Neural cell (in vitro differentiated cells): ENCODE data around the gene FFAR3. TPM values are rescaled to one million over a fixed set of nuclear protein-coding genes. Genes with fewer than 3 reads are reported as not detected.

Source experiments
- H2AFZ ChIP-seq: fragments of 200-600, 300-800 bp; sonication (generic), shearing (Covaris generic); 2 replicates; pipeline ENCODE4 v1.6.0; 2014; ENCODE audit warnings: low read depth, mild to moderate bottlenecking, antibody characterized with exemption, low read length, moderate library complexity
- H3F3A ChIP-seq: fragments of 200-600 bp; shearing (Covaris generic); 2 replicates; pipeline ENCODE4 v1.6.1; 2016; ENCODE audit warnings: mild to moderate bottlenecking, moderate library complexity, mixed read lengths, antibody characterized with exemption, low read length; ENCODE audit not compliant: insufficient read depth, poor library complexity, severe bottlenecking
- H3K27ac ChIP-seq: fragments of 200-600, 300-800 bp; sonication (generic), shearing (Covaris generic); 2 replicates; pipeline ENCODE4 v1.5.1; 2014; ENCODE audit warnings: mild to moderate bottlenecking, low read length, moderate library complexity
- H3K27me3 ChIP-seq: fragments of 300-800, 200-600 bp; sonication (generic), shearing (Covaris generic); 2 replicates; pipeline ENCODE4 v1.6.0; 2014; ENCODE audit warnings: mild to moderate bottlenecking, low read depth, low read length, moderate library complexity; ENCODE audit not compliant: insufficient read depth
- H3K36me3 ChIP-seq: fragments of 300-800, 200-600 bp; sonication (generic), shearing (Covaris generic); 2 replicates; pipeline ENCODE4 v1.5.1; 2014; ENCODE audit warnings: mild to moderate bottlenecking, antibody characterized with exemption, low read length, moderate library complexity; ENCODE audit not compliant: insufficient read depth
- H3K4me2 ChIP-seq: fragments of 300-800, 200-600 bp; sonication (generic), shearing (Covaris generic); 2 replicates; pipeline ENCODE4 v1.6.0; 2014; ENCODE audit warnings: mild to moderate bottlenecking, low read length
- H3K4me3 ChIP-seq: fragments of 300-800, 200-600 bp; sonication (generic), shearing (Covaris generic); 2 replicates; pipeline ENCODE4 v1.5.1; 2014; ENCODE audit warnings: mild to moderate bottlenecking, low read length, moderate library complexity
- H3K79me2 ChIP-seq: fragments of 200-600 bp; shearing (Covaris generic); replicated peaks from 2 replicates; pipeline ENCODE4 v1.6.0; 2014; ENCODE audit warnings: mild to moderate bottlenecking, low read length, moderate library complexity; ENCODE audit not compliant: insufficient read depth
- H3K9ac ChIP-seq: fragments of 300-800, 200-600 bp; sonication (generic), shearing (Covaris generic); 2 replicates; pipeline ENCODE4 v1.6.1; 2016; ENCODE audit warnings: mild to moderate bottlenecking, low read length, mixed read lengths
- H3K9me2 ChIP-seq: fragments of 200-600 bp; shearing (Covaris generic); 2 replicates; pipeline ENCODE4 v1.6.1; 2016; ENCODE audit warnings: mild to moderate bottlenecking, low read length, mixed read lengths; ENCODE audit not compliant: insufficient read depth
- H3K9me3 ChIP-seq: fragments of 200-600, 300-800 bp; sonication (generic), shearing (Covaris generic); 2 replicates; pipeline ENCODE4 v1.6.1; 2016; ENCODE audit warnings: mild to moderate bottlenecking, mixed run types, low read length, moderate library complexity, mixed read lengths
- H4K20me1 ChIP-seq: fragments of 200-600 bp; shearing (Covaris generic); 2 replicates; pipeline ENCODE4 v1.6.1; 2016; ENCODE audit warnings: mild to moderate bottlenecking, mixed run types; ENCODE audit not compliant: insufficient read depth
- CTCF ChIP-seq: fragments of 450-650 bp; IDR thresholded peaks from 2 replicates; pipeline ENCODE4 v1.5.1; 2014; ENCODE audit warnings: antibody characterized with exemption, mild to moderate bottlenecking, moderate library complexity; ENCODE audit not compliant: poor library complexity, severe bottlenecking
- EP300 ChIP-seq: fragments of 450-650 bp; conservative IDR thresholded peaks from 2 replicates; pipeline ENCODE4 v1.6.1; 2014; ENCODE audit warnings: antibody characterized with exemption, mild to moderate bottlenecking, moderate library complexity; ENCODE audit not compliant: poor library complexity, severe bottlenecking
- EZH2 ChIP-seq: fragments of 200-600, 300-800 bp; shearing (Covaris generic), sonication (generic); IDR thresholded peaks from 2 replicates; pipeline ENCODE4 v1.6.1; 2014; ENCODE audit warnings: antibody characterized with exemption, low read length, borderline replicate concordance, mild to moderate bottlenecking; ENCODE audit not compliant: insufficient read depth, poor library complexity, severe bottlenecking
- MXI1 ChIP-seq: fragments of 450-650 bp; conservative IDR thresholded peaks from 2 replicates; pipeline ENCODE4 v1.6.1; 2014; ENCODE audit warnings: antibody characterized with exemption, mild to moderate bottlenecking; ENCODE audit not compliant: poor library complexity, severe bottlenecking
- POLR2AphosphoS5 ChIP-seq: IDR thresholded peaks from 2 replicates; pipeline ENCODE4 v1.6.1; 2012
- RAD21 ChIP-seq: fragments of 450-650 bp; conservative IDR thresholded peaks from 2 replicates; pipeline ENCODE4 v1.6.1; 2014; ENCODE audit warnings: antibody characterized with exemption, mild to moderate bottlenecking, moderate library complexity
- REST ChIP-seq: IDR thresholded peaks from 2 replicates; pipeline ENCODE4 v1.6.1; 2012; ENCODE audit warnings: borderline replicate concordance
- SMC3 ChIP-seq: fragments of 450-650 bp; conservative IDR thresholded peaks from 2 replicates; pipeline ENCODE4 v1.6.1; 2014; ENCODE audit warnings: antibody characterized with exemption, mild to moderate bottlenecking, moderate library complexity; ENCODE audit not compliant: poor library complexity
- TAF1 ChIP-seq: IDR thresholded peaks from 2 replicates; pipeline ENCODE4 v1.6.1; 2012; ENCODE audit warnings: low read depth
- polyA plus RNA-seq: library from polyadenylated mRNA; depleted of rRNA; stranded (reverse); fragments of >200 nt; gene quantifications from 2 replicates; pipeline ENCODE4 v1.2.3, GENCODE V29; 2014

Gene FFAR3
- polyA plus RNA-seq, 1 donor from 2014 or later = not detected

GRCh38 chr19:35399948-35400772, 41.9 kb downstream of the FFAR3 start:
- Histone ChIP-seq H2AFZ (no peak overlapping the region), H3K36me3 (no peaks in the 10 kb centered on the region)

GRCh38 chr19:35400773-35401100, 42.5 kb downstream of the FFAR3 start:
- no peak overlapping the region for H2AFZ ChIP-seq
- no peak overlapping the region for H3K27ac ChIP-seq
- no peak overlapping the region for H3K4me3 ChIP-seq
- no peaks in the 10 kb centered on the region for H3K79me2 ChIP-seq
- H3K9me3 ChIP-seq = no peaks in the 10 kb centered on the region
- no peaks in the 10 kb centered on the region for H3F3A ChIP-seq
- H3K27me3 ChIP-seq = no peaks in the 10 kb centered on the region
- no peak overlapping the region for H3K9ac ChIP-seq
- no peak overlapping the region for H3K4me2 ChIP-seq
- H3K9me2 ChIP-seq = no peaks in the 10 kb centered on the region
- no peaks in the 10 kb centered on the region for H4K20me1 ChIP-seq
- H3K36me3 ChIP-seq = no peaks in the 10 kb centered on the region
- no peak for TF ChIP-seq REST
- no peak for TF ChIP-seq EP300
- no peak for TF ChIP-seq TAF1
- TF ChIP-seq EZH2 = no peak
- no peak for TF ChIP-seq MXI1
- no peak for TF ChIP-seq RAD21

More at GRCh38 chr19:35399948-35400772, 41.9 kb downstream of the FFAR3 start:
- no peak for TF ChIP-seq REST
- no peak for TF ChIP-seq EP300
- no peak for TF ChIP-seq EZH2
- TF ChIP-seq RAD21 = no peak
- TF ChIP-seq SMC3 = no peak
- TF ChIP-seq CTCF = no peak
- no peak for TF ChIP-seq TAF1
- TF ChIP-seq POLR2AphosphoS5 = no peak
- TF ChIP-seq MXI1 = no peak
- Histone ChIP-seq H3K4me3 (no peak overlapping the region), H3K9me3 (no peaks in the 10 kb centered on the region), H3K4me2 (no peak overlapping the region), H3K9me2 (no peaks in the 10 kb centered on the region), H3F3A (no peaks in the 10 kb centered on the region), H3K79me2 (no peaks in the 10 kb centered on the region), H4K20me1 (no peaks in the 10 kb centered on the region), H3K27me3 (no peaks in the 10 kb centered on the region), H3K27ac (no peak overlapping the region), H3K9ac (no peak overlapping the region)
